Uterus (tissue), 4 donors: ENCODE measurements around the gene PLXND1. TPM values are rescaled to one million over a fixed set of nuclear protein-coding genes. Genes with fewer than 3 reads are reported as not detected.

Source experiments
- DNase-seq, 2 donors: peaks; one replicate each; pipeline ENCODE4 v3.0.0-alpha.2; 2019 to 2020
- H3K27ac ChIP-seq, 2 donors: fragments of 200-600 bp; sonication (generic); 1 replicate in 1 of 2; 2 replicates in 1 of 2; pipeline ENCODE4 v1.5.1; 2016 to 2018
- H3K27me3 ChIP-seq, 2 donors: fragments of 200-600 bp; sonication (generic); one replicate each; pipeline ENCODE4 v1.5.1; 2018 to 2019; ENCODE audit warnings: control low read depth in 1 of 2
- H3K36me3 ChIP-seq, 2 donors: fragments of 200-600 bp; sonication (generic); one replicate each; pipeline ENCODE4 v1.5.1; 2019; ENCODE audit warnings: control low read depth in 1 of 2
- H3K4me1 ChIP-seq, 2 donors: fragments of 200-600 bp; sonication (generic); one replicate each; pipeline ENCODE4 v1.5.1; 2018 to 2019; ENCODE audit warnings: control low read depth in 1 of 2
- H3K4me3 ChIP-seq, 2 donors: fragments of 200-600 bp; sonication (generic); 1 replicate in 1 of 2; 2 replicates in 1 of 2; pipeline ENCODE4 v1.5.1; 2018 to 2019; ENCODE audit warnings: mild to moderate bottlenecking in 1 of 2
- H3K9me3 ChIP-seq, 2 donors: fragments of 200-600 bp; sonication (generic); one replicate each; pipeline ENCODE4 v1.5.1; 2019; ENCODE audit warnings: control low read depth in 1 of 2
- CTCF ChIP-seq, 4 experiments: fragments of 200-600 bp in 2 of 4; fragments of 450-650 bp in 2 of 4; sonication (generic) in 2 of 4; IDR thresholded peaks; one replicate each; pipeline ENCODE4 v1.5.1; 2016 to 2019; ENCODE audit warnings: antibody characterized with exemption in 4 of 4, mild to moderate bottlenecking in 2 of 4, moderate library complexity in 1 of 4
- POLR2A ChIP-seq, 2 donors: fragments of 450-650 bp; IDR thresholded peaks; one replicate each; pipeline ENCODE4 v1.6.1; 2016; ENCODE audit warnings: antibody characterized with exemption in 2 of 2, mild to moderate bottlenecking in 1 of 2, moderate library complexity in 1 of 2
- intact Hi-C: fragments of 100-400 bp; cut with DNase I; formaldehyde crosslinking; loops from one replicate; pipeline ENCODE4 v1.15.1; 2023; ENCODE audit warnings: low total_unique reads
- total RNA-seq, 4 donors: library from RNA; depleted of rRNA in 3 of 4; stranded (reverse); fragments of >200 nt in 3 of 4; gene quantifications; one replicate each; pipeline versions ENCODE4 v1.1.0 to v1.2.4, GENCODE V29; 2014 to 2023
- donor health status: DM: yes; HTN: yes; CAD: no.

PLXND1 gene
- total RNA-seq, 4 donors from 2014 or later, result 54.7 to 343 (median 121) TPM

- Histone ChIP-seq H3K27ac (peak overlapping the region in 1 of 2 donors; percentile 44), H3K27me3 (no peaks in the 10 kb centered on the region), H3K4me1 (peaks cover 0 to 22% of the 10 kb centered on the region in 2 donors), H3K9me3 (no peaks in the 10 kb centered on the region), H3K4me3 (no peak overlapping the region), H3K36me3 (no peaks in the 10 kb centered on the region)
- intact Hi-C loops, result no loop called here
- DNase-seq, result no peak
- no peak for TF ChIP-seq POLR2A (IDR thresholded peaks at IDR 0.05)
- TF ChIP-seq CTCF (IDR thresholded peaks at IDR 0.05), result no peak
Measured at GRCh38 chr3:129555616-129556357, 50.7 kb downstream of the PLXND1 start.

DNA sequence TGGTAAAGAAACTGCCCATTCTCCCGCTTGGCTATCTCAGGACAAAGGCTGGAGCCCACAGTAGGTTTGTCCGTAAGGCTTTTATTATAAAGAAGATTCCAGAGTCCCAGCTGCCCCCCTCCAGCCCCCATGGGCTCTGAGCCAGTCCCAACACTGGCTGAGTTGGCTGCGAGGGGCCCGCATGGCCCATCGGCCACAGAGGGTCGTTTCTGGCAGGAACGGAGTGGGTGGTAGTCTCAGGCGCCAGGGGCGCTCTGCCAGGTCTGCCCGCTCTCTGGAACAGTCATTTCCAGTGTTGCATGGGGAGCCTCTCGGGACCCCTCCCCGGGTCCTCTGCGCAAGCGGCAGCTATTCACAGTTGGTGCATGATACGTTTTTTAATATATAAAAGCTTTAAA is 51.3 kb downstream of the PLXND1 start:
- peak overlapping the region; percentile 44 to 53 for H3K27ac ChIP-seq
- intact Hi-C loops, result no loop called here

GRCh38 chr3:129554356-129555152 is 51.9 kb downstream of the PLXND1 start:
- Histone ChIP-seq H3K4me1 (peaks cover 0 to 11% of the 10 kb centered on the region in 2 donors), H3K27me3 (no peaks in the 10 kb centered on the region), H3K9me3 (no peaks in the 10 kb centered on the region), H3K27ac (peak overlapping the region; percentile 44 to 53), H3K4me3 (no peak overlapping the region), H3K36me3 (no peaks in the 10 kb centered on the region)
- TF ChIP-seq CTCF (IDR thresholded peaks at IDR 0.05) (no peak), POLR2A (IDR thresholded peaks at IDR 0.05) (no peak)
- intact Hi-C loops, result no loop called here
- DNase-seq, result no peak

More for the DNA sequence above, 51.3 kb downstream of the PLXND1 start:
- Histone ChIP-seq H3K4me3 (no peak overlapping the region), H3K4me1 (peaks cover 0 to 17% of the 10 kb centered on the region in 2 donors), H3K9me3 (no peaks in the 10 kb centered on the region), H3K36me3 (no peaks in the 10 kb centered on the region), H3K27me3 (no peaks in the 10 kb centered on the region)
- DNase-seq, result no peak
- TF ChIP-seq POLR2A (IDR thresholded peaks at IDR 0.05) (no peak), CTCF (IDR thresholded peaks at IDR 0.05) (no peak)

GRCh38 chr3:129553719-129554118 is 52.8 kb downstream of the PLXND1 start:
- Histone ChIP-seq H3K27me3 (no peaks in the 10 kb centered on the region), H3K36me3 (no peaks in the 10 kb centered on the region), H3K27ac (peak overlapping the region; percentile 44 to 53), H3K4me1 (peaks cover 0 to 6% of the 10 kb centered on the region in 2 donors), H3K4me3 (no peak overlapping the region), H3K9me3 (no peaks in the 10 kb centered on the region)
- TF ChIP-seq POLR2A (IDR thresholded peaks at IDR 0.05) (no peak), CTCF (IDR thresholded peaks at IDR 0.05) (no peak)
- intact Hi-C loops, result no loop called here
- no peak for DNase-seq

- Histone ChIP-seq H3K4me3 (no peak overlapping the region), H3K27me3 (no peaks in the 10 kb centered on the region), H3K36me3 (no peaks in the 10 kb centered on the region), H3K27ac (no peak overlapping the region), H3K4me1 (peaks cover 0 to 6% of the 10 kb centered on the region in 2 donors), H3K9me3 (no peaks in the 10 kb centered on the region)
- no peak for TF ChIP-seq CTCF (IDR thresholded peaks at IDR 0.05)
- no peak for TF ChIP-seq POLR2A (IDR thresholded peaks at IDR 0.05)
- DNase-seq, result no peak
- intact Hi-C loops, result no loop called here
Measured at GRCh38 chr3:129553171-129553570, 53.3 kb downstream of the PLXND1 start.
